ENCODE measurements around the gene BTBD17. TPM values are rescaled to one million over a fixed set of nuclear protein-coding genes. Genes with fewer than 3 reads are reported as not detected.

The BTBD17 gene
- total RNA-seq, 2 donors from 2014 or later: 0.18 TPM; not detected in 1

- H3K36me3 ChIP-seq (ENCODE audit: control insufficient read depth, insufficient read depth, low read length): no peaks in the 10 kb centered on the region
- peaks cover 4% of the 10 kb centered on the region for H3K4me1 Mint-ChIP-seq
- no peak overlapping the region for H3K9ac ChIP-seq (ENCODE audit: extremely low read depth, low read length, poor library complexity, severe bottlenecking)
- H3K4me3 Mint-ChIP-seq: no peak overlapping the region
- no peak overlapping the region for H3K27ac ChIP-seq (ENCODE audit: low read depth, low read length)
- WGBS, 2 experiments (ENCODE audit: insufficient coverage in 1 of 2, insufficient read length in 1 of 2): 87 to 93% methylated on average over 7 to 9 of the region's 9 CpGs
- H3K9me3 ChIP-seq (ENCODE audit: control insufficient read depth, low read length): no peaks in the 10 kb centered on the region
- H3K27me3 Mint-ChIP-seq (ENCODE audit: insufficient read depth): peaks cover 35% of the 10 kb centered on the region
- H3K36me3 Mint-ChIP-seq (ENCODE audit: low read depth): no peaks in the 10 kb centered on the region
- no peak overlapping the region for H3K27ac Mint-ChIP-seq
- TF ChIP-seq CTCF (conservative IDR thresholded peaks at IDR 0.05): no peak
- peaks cover 6% of the 10 kb centered on the region for H3K27me3 ChIP-seq (ENCODE audit: control insufficient read depth, insufficient read depth, low read length, poor library complexity, severe bottlenecking)
- no peak for DNase-seq
- H3K4me1 ChIP-seq (ENCODE audit: control insufficient read depth, insufficient read depth, low read length): no peaks in the 10 kb centered on the region
- H3K9me3 Mint-ChIP-seq: no peaks in the 10 kb centered on the region
- H3K4me3 ChIP-seq (ENCODE audit: low read length): no peak overlapping the region
These were observed 10.8 kb upstream of the BTBD17 start for GRCh38 chr17:74372426-74372825.

- TF ChIP-seq CTCF (conservative IDR thresholded peaks at IDR 0.05): no peak
- no peak for DNase-seq
- no peak overlapping the region for H3K27ac Mint-ChIP-seq
- no peaks in the 10 kb centered on the region for H3K4me1 ChIP-seq (ENCODE audit: control insufficient read depth, insufficient read depth, low read length)
- no peak overlapping the region for H3K4me3 ChIP-seq (ENCODE audit: low read length)
- no peaks in the 10 kb centered on the region for H3K27me3 ChIP-seq (ENCODE audit: control insufficient read depth, insufficient read depth, low read length, poor library complexity, severe bottlenecking)
- H3K27ac ChIP-seq (ENCODE audit: low read depth, low read length): no peak overlapping the region
- peaks cover 4% of the 10 kb centered on the region for H3K4me1 Mint-ChIP-seq
- H3K9ac ChIP-seq (ENCODE audit: extremely low read depth, low read length, poor library complexity, severe bottlenecking): no peak overlapping the region
- H3K36me3 Mint-ChIP-seq (ENCODE audit: low read depth): no peaks in the 10 kb centered on the region
- no peaks in the 10 kb centered on the region for H3K9me3 Mint-ChIP-seq
- no peaks in the 10 kb centered on the region for H3K9me3 ChIP-seq (ENCODE audit: control insufficient read depth, low read length)
- 94 to 95% methylated on average over 22 to 26 of the region's 26 CpGs for WGBS, 2 experiments (ENCODE audit: insufficient coverage in 1 of 2, insufficient read length in 1 of 2)
- no peaks in the 10 kb centered on the region for H3K36me3 ChIP-seq (ENCODE audit: control insufficient read depth, insufficient read depth, low read length)
- no peak overlapping the region for H3K4me3 Mint-ChIP-seq
- H3K27me3 Mint-ChIP-seq (ENCODE audit: insufficient read depth): peaks cover 32% of the 10 kb centered on the region
These were observed 10.0 kb upstream of the BTBD17 start for GRCh38 chr17:74371653-74372147.

- no peak for TF ChIP-seq CTCF (conservative IDR thresholded peaks at IDR 0.05)
- Mint-ChIP-seq H3K4me3 (no peak overlapping the region), H3K36me3 (ENCODE audit: low read depth) (no peaks in the 10 kb centered on the region), H3K27ac (no peak overlapping the region), H3K27me3 (ENCODE audit: insufficient read depth) (peaks cover 21% of the 10 kb centered on the region), H3K9me3 (no peaks in the 10 kb centered on the region), H3K4me1 (peaks cover 4% of the 10 kb centered on the region)
- no peak for DNase-seq
- Histone ChIP-seq H3K4me1 (ENCODE audit: control insufficient read depth, insufficient read depth, low read length) (no peaks in the 10 kb centered on the region), H3K9ac (ENCODE audit: extremely low read depth, low read length, poor library complexity, severe bottlenecking) (no peak overlapping the region), H3K4me3 (ENCODE audit: low read length) (no peak overlapping the region), H3K27ac (ENCODE audit: low read depth, low read length) (no peak overlapping the region), H3K27me3 (ENCODE audit: control insufficient read depth, insufficient read depth, low read length, poor library complexity, severe bottlenecking) (no peaks in the 10 kb centered on the region), H3K36me3 (ENCODE audit: control insufficient read depth, insufficient read depth, low read length) (no peaks in the 10 kb centered on the region), H3K9me3 (ENCODE audit: control insufficient read depth, low read length) (no peaks in the 10 kb centered on the region)
- 89 to 96% methylated on average over 14 to 17 of the region's 17 CpGs for WGBS, 2 experiments (ENCODE audit: insufficient coverage in 1 of 2, insufficient read length in 1 of 2)
These were observed 8.2 kb upstream of the BTBD17 start for GRCh38 chr17:74369665-74370490.

Data from endodermal cell (in vitro differentiated cells).